NCI-H345 treated with DMSO at 0.1 percent for 48 hours (cell line): ENCODE measurements around the gene ANAPC5.

Source experiments
- DNase-seq: peaks from one replicate; lab custom pipeline; 2025; ENCODE audit not compliant: unreplicated experiment; lab: John Stamatoyannopoulos, UW

ANAPC5 gene

DNA sequence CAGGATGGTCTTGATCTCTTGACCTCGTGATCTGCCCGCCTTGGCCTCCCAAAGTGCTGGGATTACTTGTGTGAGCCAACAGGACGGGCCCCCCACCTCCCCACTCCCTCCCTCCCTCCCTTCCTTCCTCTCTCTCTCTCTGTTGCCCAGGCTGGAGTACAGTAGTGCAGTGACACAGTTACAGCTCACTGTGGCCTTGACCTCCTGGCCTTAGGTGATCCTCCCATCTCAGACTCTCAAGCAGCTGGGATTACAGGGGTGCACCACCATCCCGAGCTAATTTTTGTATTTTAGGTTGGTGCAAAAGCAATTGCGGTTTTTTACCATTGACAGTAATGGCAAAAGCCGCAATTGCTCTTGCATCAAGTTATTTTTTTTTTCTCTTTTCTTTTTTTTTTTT is 19.2 kb upstream of the ANAPC5 start:
- no peak for DNase-seq

DNA sequence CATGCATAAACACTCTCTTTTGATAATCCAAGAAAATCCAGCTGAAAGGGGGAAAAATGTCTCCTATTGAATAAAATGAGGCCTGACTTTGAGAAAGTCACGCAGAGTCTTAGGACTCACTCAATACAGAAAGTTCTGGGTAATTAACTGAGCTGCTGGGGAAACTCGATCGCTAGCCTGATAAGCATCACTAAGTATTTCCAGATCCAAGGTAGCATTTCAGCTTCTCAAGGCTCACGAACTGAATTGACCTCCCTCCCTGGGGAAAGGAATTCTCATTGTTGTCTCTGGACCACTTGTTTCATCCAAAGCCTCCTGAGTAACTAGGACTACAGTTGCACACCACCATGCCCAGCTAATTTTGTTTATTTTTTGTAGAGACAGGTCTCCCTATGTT is 13.8 kb upstream of the ANAPC5 start:
- no peak for DNase-seq

GRCh38 chr12:121365416-121366062 is 13.3 kb upstream of the ANAPC5 start:
- DNase-seq, result no peak

GRCh38 chr12:121364683-121365121 is 12.5 kb upstream of the ANAPC5 start:
- no peak for DNase-seq

DNA sequence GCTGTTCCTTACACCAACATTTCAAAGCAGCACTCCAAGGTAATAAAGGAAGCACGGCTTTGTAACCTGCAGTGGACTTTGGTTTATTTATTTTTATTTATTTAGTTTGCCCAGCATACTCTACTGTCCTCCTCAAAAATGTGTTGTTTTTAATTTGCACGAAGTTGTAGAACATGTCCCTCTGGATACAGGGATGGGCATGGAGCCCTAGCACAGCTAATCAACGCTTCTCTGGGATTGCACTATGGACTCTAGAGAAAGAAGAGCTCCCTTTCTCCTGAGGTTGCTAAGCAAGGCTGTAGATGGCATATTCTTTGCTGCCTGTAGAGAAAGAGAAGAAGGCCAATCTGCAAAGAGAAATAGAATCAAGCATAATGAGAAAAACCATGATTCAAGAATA is 5.9 kb upstream of the ANAPC5 start:
- no peak for DNase-seq

GRCh38 chr12:121357331-121357730 is 5.1 kb upstream of the ANAPC5 start:
- no peak for DNase-seq

DNA sequence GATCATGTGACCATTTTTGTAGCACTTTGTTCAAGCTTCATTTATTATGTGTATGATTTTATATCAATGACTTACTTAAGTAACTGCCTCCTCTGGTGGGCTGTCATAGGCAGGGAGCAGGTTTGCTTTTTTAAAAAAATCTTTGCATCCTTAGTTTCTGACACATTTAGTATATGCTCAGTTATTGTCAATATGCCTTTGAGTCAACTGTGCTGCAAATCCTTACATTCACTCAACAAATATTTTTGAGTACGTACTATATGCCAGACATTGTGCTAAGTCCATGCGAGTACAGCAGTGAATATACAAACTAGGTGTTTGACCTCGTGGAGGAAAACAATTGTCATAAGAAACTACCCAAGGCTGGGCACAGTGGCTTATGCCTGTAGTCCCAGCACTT is 4.4 kb upstream of the ANAPC5 start:
- no peak for DNase-seq

DNA sequence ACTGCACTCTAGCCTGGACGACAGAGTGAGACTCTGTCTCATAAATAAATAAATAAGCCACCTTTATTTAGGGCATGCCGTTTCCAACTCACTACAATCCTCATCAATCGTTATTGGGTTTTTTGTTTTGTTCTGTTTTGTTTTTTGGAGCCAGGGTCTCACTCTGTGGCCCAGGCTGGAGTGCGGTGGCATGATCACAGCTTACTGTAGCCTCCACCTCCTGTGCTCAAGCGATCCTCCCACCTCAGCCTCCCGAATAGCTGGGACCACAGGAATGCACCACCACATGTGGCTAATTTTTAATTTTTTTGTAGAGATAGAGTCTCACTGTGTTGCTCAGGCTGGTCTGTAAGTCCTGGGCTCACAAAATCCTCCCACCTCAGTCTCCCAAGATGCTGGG is 3.6 kb upstream of the ANAPC5 start:
- DNase-seq, result no peak

DNA sequence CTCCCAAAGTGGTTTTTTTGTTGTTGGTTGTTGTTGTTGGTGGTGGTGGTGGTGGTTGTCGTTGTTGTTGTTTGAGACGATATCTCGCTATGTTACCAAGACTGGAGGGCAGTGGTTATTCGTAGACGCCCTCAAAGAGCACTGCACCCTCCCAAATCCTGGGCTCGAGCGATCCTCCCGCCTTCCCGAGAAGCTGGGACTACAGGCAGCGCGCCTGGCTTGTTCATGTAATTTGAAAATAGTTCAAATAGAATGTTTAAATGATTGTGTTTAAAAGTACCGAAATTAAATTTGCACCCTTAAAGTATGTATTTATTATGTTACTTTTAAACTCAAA is 439 bp upstream of the ANAPC5 start:
- DNase-seq, result peak; percentile 77

DNA sequence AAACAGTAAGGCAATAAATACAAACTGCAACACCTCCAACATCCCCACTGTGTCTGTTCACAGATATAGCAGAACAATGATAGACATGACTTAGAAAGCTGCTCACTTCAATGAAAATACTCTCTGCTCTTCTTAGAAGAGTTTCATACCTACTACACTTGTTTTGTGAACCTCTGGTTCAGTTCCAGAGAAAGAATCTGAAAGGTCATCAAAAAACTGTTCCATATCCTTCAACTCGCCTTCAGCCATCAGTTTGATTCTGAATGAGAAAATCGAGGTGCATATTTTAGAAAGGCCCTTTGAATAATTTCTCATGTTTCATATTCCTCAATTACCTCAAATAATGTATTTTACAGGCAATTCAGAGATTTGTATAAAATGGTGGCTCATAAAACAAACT is 5.5 kb downstream of the ANAPC5 start:
- no peak for DNase-seq

DNA sequence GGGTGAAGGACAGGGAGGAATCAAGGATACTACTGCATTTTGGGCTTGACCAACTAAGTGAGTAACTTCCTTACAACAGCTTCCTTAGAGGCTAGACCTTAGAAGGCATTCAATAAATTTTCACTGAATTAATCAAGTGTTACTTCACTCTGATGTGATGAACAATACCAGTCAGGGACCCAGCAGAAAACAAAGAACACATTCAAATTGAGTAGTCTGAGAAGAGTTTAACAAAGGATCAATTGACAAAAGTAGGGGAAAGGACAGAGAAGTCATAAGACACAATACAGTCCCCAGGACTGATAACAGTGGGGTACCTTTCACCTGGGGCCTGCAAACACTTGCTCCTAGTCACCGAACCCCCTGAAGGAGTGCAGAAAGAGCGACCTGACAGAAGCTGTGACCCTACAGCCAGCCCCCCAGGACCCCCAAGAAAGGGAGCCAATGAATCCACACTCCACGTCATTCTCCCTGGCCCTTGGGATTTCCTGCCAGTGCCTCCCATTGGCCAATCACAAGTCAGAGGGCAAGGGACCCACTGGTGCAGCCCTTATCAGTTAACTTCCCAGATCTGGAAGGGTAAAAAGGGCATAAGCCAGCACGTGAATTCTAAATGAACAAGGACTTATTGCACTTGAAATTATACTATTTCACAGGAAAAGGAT is 6.9 kb downstream of the ANAPC5 start:
- DNase-seq, result no peak

GRCh38 chr12:121344506-121344905 is 7.7 kb downstream of the ANAPC5 start:
- no peak for DNase-seq

DNA sequence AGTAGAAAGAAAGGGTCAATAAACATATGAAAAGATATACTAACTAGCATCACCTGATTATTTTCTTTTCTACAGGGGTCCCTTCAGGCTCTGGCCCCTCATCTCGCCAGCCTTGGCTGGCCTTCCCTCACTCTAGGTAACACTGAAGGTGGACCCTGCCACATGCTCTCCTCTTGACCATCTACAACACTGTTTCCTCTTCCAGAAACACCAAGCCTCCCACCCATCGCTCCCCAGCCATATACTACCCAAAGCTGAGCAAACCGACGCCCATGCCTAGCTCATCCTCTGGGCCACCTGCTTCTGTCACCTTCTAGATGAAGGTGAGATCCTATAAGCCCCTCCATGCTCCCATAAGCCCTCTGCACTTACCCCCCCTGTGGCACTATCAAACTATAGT is 14.8 kb downstream of the ANAPC5 start:
- no peak for DNase-seq

- DNase-seq, result peak; percentile 59
These were observed 17.5 kb downstream of the ANAPC5 start for GRCh38 chr12:121334513-121335343.

DNA sequence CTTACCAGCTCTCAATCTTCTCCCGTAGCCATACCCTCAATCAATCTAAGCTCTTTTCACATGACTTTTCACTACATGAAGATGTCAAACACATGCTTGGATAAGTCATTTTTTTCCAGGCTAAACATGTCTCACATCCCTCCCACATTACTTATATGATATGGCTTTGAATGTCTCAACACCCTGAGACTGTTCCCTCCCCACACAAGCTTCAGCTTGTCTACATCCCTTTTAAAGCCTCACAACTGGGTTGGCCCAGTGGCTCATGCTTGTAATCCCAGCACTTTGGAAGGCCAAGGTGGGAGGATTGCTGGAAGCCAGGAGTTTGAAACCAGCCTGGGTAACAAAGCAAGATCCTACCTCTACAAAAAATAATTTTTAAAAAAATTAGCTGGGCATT is 18.5 kb downstream of the ANAPC5 start:
- DNase-seq, result no peak

DNA sequence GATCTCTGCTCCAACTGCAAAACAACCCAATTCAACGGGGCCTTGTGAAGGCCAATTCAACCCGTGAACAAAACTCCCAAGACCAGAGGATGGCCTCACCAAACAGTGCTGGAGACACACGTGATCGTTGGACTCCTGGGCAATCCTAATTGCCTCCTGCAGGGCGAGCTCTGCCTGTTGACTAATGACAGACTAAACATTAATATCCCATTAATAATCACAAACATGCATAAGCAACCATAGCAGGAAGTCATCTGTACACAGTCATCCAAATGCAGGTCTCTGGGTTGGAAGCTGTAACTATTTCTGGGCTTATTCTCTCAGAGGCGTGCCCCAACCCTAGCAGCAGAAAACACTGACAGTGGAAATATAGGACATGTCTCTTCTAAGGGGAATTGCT is 21.0 kb downstream of the ANAPC5 start:
- no peak for DNase-seq

DNA sequence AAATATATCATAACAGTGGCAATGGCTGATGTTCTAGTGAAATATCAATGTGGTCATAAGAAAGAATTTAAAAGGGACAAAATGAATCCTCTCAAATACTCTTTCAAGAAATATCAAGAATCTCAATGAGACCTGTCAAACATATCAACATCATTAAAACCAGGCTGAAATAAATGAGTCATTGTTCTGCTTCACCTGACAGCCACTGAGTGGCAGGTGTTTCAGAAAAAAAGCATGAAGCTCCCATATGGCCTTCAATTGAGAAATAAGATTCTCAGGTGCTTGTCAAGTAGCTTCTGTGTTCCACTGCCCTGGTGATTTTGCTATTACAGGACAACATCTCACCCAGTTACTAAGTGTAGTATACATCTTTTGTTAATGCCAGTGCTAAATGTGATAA is 21.5 kb downstream of the ANAPC5 start:
- DNase-seq, result no peak

GRCh38 chr12:121330195-121330594 is 22.0 kb downstream of the ANAPC5 start:
- DNase-seq, result no peak

DNA sequence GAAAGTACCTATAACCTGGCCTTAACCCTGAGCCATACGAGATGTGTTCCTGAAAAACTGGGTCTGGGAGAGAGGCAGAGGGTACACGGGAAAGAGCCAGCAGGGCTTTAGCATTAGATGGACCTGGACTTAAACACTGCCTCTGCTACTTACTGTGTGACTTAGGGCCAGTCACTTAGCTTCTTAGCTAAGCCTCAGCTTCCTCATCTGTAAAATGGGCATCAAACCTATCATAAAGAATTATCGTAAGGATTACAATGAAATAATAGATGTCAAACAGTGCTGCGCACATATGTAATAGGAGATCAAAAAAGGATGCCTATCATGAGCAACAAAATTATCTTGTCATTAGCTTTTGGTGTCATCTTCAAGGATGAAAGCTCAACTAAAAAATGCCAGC is 23.6 kb downstream of the ANAPC5 start:
- no peak for DNase-seq

DNA sequence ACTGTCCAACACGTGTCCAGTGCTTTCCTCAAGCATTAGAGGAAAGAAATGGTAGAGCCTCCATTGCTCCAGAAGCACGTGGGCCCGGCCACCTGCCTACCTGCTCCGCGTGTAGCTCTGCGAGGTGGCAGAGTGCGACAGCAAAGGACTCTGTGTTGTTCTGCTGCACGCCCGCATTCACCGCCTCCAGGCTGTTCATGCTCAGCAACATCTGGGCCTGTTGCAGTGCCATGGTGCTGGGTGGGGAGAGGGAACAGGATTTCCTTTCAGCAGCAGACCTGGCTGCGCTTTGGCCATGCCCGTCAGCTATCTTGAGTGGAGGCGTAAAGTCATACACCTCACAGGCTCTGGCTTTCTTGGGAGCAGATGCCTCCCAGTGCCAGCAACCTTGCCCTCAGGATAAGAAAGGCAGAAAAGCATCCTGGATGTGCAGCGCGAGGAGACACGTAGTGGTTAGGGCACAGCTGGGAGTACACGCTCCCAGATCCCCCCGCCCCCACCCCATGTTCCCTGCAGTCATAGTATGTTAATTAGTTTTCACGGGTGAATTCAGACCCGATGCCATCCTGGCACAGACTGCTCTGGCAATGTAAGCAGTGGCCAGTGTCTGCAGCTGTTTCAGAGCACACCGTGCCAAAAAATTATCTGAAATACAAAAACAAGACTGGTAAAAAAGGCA is 25.1 kb downstream of the ANAPC5 start:
- no peak for DNase-seq

DNA sequence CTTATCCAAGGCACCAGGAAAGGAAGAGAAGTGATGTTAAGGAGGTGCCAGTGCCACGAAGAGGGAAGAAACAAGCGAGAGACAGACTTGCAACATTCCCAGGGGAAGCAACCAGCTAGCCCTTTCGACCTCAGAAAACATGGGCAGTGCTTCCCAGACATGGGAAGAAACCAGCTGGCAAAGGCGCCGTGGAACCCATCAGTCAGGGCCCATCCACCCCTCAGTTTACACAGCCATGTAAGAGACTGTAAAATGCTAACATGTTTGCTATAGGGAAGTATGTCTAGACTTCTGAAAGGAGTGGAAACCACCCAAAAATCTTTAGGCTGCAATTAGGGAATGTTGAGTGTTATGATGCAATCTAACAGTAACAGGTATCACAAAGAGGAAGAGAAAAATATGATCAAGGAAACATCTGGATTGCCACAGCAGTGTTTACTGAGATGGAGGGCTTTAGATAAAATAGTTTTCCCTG is 26.3 kb downstream of the ANAPC5 start:
- no peak for DNase-seq

- no peak for DNase-seq
These were observed 28.3 kb downstream of the ANAPC5 start for GRCh38 chr12:121323908-121324307.
